HG03159 (cell line): ENCODE results near the gene FHOD3.
A peak's percentile ranks its signal among the peaks of the same experiment; 100 is the strongest.

Source experiments
- ATAC-seq: cut with Tn5 transposase; IDR thresholded peaks from one replicate; pipeline ENCODE4 v1.9.1; 2021; ENCODE audit warnings: mild to moderate bottlenecking, moderate library complexity; ENCODE audit not compliant: unreplicated experiment

Gene FHOD3

DNA sequence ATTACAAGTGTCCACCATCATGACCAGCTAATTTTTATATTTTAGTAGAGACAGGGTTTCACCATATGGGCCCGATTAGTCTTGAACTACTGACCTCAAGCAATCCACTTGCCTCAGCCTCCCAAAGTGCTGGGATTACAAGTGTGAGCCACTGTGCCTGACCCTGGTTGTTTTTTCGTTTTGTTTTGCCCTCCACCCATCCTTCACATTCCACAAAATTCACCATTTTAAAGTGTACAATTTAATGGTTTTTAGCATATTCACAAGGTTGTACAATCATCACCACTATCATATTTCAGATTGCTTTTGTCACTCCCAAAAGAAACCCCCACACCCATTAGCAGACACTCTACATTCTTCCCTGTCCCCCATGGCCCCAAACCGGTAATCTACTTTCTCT lies 316.3 kb downstream of the FHOD3 start:
- no peak for ATAC-seq

DNA sequence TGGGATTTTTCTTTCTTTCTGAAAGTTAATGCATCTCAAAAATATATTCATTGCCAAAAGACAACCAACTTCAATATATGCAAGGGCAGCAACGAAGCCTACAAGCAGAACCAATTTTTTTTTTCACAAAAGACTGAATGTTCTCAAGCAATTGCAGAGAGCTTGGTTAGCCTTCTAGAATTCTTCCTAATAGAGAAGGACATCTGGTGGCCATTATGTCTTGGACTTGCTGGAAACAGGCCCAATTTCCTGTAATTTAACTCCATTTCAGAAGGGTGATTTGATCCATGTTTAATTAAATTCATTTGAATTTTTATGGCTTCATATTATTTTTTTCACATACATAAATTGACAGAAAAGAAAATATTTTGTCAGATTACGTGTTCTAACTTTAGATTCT lies 323.3 kb downstream of the FHOD3 start:
- ATAC-seq = no peak

DNA sequence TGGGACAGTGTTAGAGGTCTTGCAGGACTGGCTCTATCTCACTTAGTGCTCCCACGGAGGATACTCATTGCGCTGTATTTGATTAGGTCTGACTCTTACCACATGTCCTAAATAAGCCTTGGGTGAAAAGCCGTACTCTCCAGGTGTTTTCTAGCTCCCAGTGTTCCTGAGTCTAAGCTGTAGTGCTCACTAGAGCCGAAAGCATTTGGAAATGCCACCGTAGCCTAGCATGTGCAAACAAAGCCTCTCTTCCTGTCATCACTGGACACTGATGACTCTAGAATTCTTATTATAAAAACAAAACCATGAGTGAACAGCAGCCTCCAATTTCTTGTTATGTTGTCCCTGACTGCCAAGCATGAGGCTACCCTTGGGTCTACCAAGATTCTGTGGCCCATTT lies 325.1 kb downstream of the FHOD3 start:
- no peak for ATAC-seq

DNA sequence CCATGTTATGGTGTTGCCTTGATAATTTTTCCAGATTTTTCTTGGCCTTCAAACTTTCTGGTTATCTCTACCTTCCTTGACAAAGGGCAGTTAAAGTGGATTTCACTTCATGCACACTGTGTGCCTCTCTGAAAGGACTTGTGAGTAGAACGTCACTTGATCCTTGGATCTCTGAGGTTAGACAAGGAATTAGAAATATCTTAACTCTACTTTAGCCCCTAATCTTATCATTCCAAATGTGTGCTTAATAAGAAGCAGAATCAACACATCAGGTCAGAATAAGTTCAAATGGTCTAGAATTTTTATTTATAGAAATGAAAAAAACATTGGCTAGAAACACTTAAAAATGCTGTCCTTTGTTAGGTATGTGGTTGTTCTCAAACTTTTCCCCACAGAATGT lies 325.6 kb downstream of the FHOD3 start:
- no peak for ATAC-seq

DNA sequence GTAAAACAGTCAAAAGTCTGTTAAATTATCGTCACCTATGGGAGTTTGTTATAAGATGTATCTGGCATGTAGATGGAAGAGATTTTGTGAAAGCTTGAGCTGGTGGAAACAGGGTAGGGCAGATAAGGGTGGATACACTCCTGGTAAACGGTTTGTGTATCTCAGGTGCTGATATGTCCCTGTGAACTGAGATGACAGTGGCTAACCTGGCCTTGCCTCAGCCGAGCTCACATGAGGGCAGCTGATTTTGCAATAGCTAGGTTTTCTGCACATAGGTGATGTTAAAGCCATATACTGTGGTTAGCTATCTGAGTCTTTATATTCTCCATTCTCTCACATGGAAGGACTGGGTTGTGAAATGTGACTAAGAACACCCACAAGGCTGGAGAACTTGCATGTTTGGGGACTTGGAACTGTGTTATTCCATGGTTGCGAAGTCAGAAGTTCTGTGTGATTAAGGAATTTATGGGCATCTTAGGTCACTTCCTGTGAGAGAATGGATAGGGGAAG lies 326.2 kb downstream of the FHOD3 start:
- no peak for ATAC-seq

DNA sequence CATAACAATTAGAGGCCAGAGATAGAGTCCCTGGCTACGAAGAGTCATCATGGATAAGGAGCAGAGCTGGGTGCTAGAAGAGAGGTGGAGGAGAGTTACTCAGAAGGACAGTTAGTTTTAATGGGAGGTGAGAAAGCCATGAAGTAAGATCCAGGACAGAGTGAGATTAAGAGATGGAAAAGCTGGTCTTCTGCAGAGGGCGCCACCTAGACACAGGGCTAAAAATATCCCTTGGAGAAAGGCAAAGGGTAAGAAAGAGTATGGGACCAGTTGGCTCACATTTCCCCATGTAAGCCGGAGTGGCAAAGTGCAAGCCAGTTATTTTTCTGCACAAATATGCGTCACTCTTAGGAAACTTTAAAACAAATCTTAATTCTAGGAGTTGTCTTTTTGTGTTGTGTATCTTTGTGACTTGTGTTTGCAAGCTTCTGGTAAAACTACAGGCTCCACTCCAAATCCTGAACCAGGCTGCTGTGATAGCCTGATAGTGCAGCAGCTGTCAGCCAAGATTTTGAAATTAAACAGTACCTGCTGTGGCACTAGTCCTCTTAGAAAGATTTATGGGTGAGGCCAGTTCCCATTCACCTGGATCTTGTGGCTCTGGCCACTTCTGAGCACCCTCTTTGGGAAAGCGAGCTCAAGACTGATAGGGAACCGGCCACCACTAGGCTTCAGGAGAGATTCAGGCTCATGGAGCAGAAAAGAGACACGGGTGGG lies 327.1 kb downstream of the FHOD3 start:
- no peak for ATAC-seq

DNA sequence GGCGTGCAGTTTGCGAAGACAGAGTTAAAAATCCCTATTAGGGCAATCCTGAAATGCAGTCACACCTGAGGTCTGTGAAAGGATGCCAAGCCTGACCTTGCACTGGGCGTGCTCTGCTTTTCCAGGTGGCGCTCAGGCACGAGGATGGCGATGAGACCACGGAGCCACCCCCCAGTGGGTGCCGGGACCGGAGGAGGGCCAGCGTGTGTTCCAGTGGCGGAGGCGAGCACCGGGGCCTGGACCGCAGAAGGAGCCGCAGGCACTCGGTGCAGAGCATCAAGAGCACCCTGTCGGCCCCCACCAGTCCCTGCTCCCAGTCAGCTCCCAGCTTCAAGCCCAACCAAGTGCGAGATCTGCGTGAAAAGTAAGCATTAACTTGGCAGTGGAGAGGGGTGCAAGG lies 327.9 kb downstream of the FHOD3 start:
- ATAC-seq = no peak

DNA sequence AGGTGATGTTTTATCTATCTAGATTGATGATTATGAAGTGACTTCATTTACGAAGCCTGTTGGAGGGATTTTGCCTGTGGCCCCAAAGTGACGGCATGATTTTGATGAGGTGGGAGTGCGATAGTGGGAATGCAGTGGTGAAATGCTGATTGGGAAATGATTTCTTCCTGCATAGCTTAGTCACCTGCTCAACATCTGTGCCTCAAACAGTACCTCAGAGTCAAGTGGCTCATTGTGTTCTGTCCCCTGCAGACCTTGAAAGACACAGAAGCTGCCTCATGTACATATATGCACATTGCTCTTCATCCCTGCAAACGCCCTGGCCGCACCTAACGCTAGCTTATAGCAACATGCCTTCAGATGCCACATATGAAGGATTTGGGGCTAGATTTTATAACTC lies 330.1 kb downstream of the FHOD3 start:
- no peak for ATAC-seq

DNA sequence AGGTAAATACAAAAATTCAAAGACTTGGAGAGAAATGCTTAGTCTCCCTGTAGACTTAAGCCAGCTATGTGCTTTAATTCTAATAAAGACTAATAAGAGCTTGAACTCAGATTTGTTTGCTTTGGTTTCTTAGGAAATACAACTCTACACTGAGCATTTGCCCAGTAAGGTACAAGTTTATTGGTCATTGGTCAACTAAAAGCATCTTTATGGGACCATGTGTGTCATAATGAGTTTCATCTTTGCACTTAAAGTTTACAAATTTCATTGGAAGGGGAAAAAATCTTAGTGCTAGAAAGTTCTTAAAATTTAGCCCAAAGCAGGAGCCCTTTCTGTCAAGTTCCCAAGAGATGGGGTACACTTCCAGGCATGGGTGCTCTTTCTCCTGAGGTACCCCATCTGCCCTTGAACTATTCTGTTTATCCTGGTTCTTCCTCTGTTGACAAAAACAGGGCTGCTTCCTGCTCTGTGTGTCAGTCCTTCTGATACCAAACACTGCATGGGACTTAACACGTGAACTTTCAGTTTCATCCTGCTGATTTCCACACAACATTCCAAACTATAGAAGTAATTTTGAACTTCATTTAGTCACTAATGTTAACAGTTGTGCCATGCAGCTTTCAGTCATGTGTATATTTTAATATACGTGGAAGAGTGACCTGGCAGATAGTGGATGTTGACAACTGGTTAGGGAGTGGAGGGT lies 331.1 kb downstream of the FHOD3 start:
- ATAC-seq = no peak

DNA sequence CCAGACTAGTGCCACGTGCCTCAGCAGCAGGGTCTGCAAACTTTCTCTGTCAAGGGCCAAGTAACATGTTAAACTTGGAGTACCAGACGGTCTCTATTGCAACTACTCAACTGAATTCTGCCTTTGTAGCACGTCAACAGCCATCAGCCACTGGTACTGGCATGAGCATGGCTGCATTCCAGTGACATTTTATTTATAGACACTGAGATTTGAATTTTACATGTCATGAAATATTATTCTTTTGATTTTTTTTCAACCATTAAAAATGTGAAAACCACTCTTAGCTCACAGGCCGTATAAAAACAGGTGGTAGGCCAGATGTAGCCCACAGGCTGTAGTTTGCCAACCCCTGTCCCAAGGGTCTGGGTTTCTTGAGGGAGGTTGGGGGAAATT lies 331.6 kb downstream of the FHOD3 start:
- ATAC-seq = no peak

DNA sequence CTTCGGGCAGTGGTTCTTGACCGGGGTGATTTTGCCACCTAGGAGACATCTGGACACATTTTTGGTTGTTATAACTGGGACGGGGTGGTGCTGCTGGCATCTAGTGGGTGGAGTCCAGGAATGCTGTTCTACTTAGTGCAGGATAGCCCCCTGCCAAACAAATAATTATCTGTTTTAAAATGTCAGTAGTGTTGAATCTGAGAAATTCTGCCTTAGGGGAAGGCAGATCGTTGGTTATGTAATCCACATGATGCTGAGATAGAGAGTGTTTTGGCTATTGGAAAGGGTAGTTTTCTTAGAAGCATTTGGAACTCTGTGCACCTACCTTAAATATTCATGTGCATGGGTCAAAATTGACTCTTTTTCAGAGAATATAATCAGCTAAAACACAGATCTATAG lies 332.3 kb downstream of the FHOD3 start:
- no peak for ATAC-seq

DNA sequence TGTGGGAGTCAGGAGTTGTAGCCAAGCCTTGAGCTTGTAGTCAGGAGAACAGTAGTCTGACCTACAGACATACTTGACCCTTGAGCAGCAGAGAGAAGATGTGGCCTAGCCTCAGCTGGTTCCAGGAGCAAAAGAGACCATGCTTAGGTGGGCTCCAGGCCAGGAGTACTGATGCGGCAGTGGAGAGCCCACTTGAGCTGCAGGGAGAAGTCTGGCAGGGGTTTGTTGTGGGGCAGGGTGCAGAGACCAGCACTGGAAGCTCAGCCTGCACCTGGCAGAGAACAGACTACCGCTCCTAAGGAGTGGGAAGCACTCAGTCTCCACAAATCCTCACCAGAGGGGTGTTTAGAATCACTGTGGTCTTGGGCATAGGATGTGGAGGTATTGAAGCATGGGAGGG lies 333.4 kb downstream of the FHOD3 start:
- no peak for ATAC-seq

DNA sequence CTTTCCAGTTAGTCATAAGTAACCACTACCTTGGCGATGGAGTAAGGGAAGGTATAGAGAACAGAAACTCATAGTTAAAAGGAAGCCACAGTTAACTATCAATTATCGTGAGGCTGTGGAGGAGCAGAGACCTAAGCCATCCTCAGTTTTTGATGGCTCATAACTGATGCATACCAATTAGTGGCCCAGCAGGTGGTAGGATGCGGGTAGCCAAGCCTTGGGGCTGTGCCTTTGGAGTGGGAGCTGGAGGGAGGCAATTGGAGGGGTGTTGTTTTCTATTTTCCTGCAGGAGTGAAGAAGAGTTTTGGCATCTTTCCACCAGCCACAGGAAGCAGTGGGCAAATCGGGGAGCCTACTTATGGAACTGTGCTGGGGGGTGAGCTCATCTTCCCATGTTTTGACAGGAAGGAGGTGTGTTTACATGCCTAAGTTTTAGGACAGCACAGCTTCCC lies 336.5 kb downstream of the FHOD3 start:
- peak; percentile 35 for ATAC-seq

DNA sequence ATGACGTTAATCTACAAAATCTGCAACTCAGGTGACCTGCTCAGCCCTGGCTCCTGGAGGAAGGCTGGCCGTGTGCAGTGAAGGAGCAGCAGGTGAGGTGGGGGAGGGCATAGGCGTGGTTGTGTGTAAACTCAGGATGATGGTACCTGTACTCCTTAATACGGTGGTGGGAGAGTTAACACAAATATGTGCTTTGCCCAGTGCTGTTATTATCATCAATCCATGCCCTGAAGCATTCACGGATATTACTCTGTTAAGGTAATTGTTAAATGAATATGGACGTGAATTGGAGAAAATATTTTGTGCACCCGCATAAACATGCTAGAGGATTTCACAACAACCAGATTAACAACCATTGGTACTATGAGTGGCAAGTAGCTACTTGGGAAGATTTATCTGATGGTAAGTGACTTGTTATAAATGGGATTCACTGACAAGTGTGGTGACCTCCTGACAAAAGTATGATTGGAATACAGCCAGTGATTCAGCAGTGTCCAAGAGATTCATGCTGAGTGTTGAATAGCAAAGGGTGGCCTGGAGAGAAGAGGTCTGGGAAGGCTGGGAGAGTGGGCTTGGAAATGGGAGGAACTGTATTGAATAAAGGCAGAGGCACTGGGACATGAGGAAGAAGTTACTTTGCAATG lies 337.2 kb downstream of the FHOD3 start:
- ATAC-seq = no peak

DNA sequence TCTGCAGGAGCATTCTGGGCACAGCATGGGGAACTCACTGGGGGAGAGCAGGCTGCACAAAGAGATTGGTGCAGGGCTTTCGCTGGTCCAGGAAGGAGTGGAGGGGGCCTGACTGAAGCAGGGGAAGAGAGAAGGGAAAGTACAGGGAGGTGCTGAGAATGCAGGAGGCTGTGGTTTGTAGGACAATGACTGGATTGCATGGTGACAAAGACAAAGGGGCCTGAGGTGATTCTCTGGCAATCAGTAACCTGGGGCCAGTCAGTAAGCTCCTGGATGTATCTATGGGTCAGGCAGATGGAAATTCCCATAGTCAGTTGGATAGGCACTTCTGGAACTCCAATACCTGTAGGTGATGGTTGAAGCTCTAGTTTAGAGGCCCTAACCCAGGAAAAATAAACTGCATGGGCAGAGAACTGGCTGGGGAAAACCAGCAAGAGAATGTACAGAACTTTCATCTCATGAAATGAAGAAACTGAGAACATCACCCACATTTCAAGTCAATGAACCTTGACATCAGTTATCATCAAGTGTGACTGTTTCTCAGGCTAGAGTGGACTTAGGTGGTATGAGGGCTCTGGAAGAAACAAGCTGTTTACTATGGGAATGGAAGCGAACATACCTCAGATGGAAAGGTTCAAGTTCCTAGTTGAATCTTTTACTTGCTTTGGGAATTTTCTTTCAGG lies 338.0 kb downstream of the FHOD3 start:
- ATAC-seq = no peak

DNA sequence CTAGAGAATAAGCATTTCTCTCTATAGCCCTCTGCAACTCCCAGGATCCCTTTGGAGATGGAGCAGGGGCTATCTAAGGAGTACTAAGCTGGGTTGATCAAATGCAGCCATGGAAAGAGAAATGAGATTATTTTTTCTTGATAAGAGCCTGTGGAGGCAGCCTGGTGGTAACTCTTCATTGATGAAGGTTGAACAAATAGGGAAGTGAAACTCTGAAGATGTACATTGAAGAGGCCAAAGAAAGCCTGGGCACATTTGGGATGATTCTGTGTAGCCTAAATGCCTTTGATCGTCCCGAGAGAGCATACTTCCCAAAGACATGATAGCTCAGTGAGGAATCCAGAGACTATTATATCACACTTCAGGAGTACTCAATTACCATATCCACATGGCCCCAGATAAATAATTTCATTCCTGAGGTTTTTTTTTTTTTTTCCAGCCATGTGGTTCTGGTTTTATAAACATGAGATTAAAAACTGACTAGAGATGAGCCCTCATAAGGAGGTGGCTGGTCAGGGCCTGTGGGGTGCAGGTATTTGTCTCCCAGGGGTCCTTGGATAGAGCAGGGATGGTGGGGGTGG lies 338.8 kb downstream of the FHOD3 start:
- peak; percentile 35 for ATAC-seq

DNA sequence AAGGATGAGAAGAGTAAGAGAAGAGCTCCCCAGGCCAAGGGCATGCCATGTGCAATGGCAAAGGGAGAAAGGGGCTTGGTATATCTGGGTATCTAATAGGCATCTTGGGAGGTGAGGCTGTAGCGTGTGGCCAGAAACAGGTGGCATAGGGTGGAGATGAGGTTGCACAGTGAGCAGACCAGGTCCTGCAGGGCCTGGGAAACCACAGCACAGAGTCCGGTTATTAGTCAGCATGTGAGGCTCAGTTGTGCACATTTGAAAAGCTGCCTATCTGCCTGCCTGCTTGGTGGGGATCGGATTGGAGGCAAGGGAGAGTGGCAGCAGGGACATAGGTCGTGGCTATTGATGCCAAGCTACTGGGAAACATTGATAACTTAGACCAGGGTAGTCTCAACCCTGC lies 340.7 kb downstream of the FHOD3 start:
- peak; percentile 85 for ATAC-seq

DNA sequence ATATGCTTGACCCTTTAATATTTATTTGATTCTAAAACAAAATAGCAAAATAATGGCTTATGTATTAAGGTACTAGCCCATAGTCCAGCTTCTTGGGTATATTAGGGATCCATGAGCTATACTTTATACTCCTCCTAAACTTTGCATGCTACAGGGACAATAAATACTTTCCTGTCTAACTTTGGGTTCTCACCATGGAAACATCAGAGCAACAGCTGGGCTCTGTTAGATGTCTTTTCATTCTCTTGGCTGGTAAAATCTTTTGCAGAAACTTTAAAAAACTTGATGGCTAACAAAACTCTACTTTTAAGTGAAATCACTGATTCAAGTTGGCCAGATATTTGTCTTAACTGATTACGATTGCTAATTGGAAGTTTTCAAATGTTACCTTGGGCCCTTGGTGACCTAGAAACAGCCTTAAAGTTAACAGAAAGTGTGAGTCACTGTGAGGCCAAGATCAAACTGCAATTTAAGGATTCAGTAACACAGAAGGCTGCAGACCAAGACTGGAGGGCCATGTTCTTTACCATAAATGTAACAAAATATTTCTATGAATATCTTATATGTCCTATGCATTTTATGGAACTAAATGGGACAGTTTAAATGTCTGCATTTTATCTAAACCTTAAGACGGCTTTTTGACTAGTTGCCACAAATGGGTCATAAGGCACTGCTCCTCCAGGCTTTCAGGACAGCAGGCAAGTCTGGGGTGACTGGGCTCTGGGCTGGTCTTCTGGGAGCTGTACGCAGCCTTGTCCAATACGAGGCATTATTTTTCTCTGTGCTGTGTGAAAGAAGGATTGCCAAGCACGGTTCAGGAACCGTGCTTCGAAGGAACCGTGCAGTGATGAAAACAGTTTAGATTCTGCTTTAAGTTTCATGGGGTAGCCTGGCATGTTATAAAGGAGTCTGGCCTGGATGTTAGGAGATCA lies 342.8 kb downstream of the FHOD3 start:
- no peak for ATAC-seq

DNA sequence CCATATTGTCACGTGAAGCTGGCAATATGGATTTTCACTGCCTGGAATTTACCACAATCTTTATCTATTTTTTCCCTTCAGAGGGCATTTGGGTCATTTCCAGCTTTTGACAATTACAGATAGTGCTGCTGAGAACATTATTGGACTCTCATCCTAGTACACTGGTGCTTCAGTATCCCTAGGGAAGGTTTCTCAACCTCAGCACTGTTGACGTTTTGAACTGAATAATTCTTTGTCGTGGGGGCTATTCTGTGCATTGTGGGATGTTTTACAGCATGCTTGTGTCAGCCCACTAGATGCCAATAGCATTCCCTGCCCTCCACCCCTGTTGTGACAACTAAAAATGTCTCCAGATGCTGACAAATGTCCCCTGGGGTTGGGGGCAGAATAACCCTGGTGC lies 345.5 kb downstream of the FHOD3 start:
- ATAC-seq = no peak

DNA sequence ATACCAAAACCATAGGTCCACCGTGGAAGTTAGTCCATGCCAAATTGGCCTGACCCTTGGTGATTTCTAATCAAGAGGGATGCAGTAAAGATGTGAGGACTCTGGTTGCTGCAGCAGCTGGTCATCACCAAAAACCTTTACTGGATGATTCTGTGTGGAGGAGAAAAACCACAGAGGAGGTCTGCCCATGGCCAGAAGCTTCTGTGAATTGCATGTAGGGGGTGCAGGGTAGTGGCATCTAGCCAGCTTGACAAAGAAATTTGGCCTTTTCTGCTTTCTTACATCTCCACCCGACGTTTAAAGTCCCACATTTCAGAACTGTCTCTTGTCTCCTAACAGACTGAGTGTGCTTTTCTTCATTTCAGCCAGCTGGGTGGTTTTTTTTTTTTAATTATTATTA lies 351.3 kb downstream of the FHOD3 start:
- no peak for ATAC-seq
